HEK293T (cell line): ENCODE data around the gene RGS11.

Experiments
- CTCF ChIA-PET: fragments of 350-600 bp; formaldehyde crosslinking; extraction: SDS; loops from one replicate; lab custom pipeline; 2021; ENCODE audit warnings: antibody characterized with exemption, inconsistent platforms; lab: Yijun Ruan, JAX
- POLR2A ChIA-PET: fragments of 350-600 bp; formaldehyde crosslinking; extraction: SDS; loops from one replicate; lab custom pipeline; 2020; ENCODE audit warnings: antibody characterized with exemption, inconsistent platforms; lab: Yijun Ruan, JAX
- DNase-seq: peaks from one replicate; pipeline ENCODE4 v3.0.0; 2012; ENCODE audit warnings: mixed read lengths; ENCODE audit errors: extremely low spot score
- ARNT ChIP-seq: fragments of 450-650 bp; IDR thresholded peaks from 2 replicates; pipeline ENCODE4 v1.6.1; 2017; ENCODE audit warnings: mild to moderate bottlenecking
- BHLHE40 ChIP-seq: fragments of 450-650 bp; IDR thresholded peaks from 2 replicates; pipeline ENCODE4 v1.6.1; 2016; ENCODE audit warnings: mild to moderate bottlenecking, moderate library complexity, borderline replicate concordance
- CTBP1 ChIP-seq: fragments of 450-650 bp; IDR thresholded peaks from 2 replicates; pipeline ENCODE4 v1.6.1; 2016; ENCODE audit warnings: borderline replicate concordance
- ELF4 ChIP-seq: fragments of 450-650 bp; IDR thresholded peaks from 2 replicates; pipeline ENCODE4 v1.6.1; 2017; ENCODE audit warnings: antibody characterized with exemption
- FOXA1 ChIP-seq: fragments of 450-650 bp; IDR thresholded peaks from 2 replicates; pipeline ENCODE4 v1.6.1; 2016; ENCODE audit warnings: mild to moderate bottlenecking
- FOXK2 ChIP-seq: fragments of 450-650 bp; IDR thresholded peaks from 2 replicates; pipeline ENCODE4 v1.6.1; 2016; ENCODE audit warnings: mild to moderate bottlenecking
- FOXM1 ChIP-seq: fragments of 450-650 bp; IDR thresholded peaks from 2 replicates; pipeline ENCODE4 v1.6.1; 2017; ENCODE audit warnings: mild to moderate bottlenecking, borderline replicate concordance
- HDGF ChIP-seq: fragments of 450-650 bp; IDR thresholded peaks from 2 replicates; pipeline ENCODE4 v1.6.1; 2017; ENCODE audit warnings: antibody characterized with exemption, borderline replicate concordance
- L3MBTL2 ChIP-seq: fragments of 450-650 bp; conservative IDR thresholded peaks from 2 replicates; pipeline ENCODE4 v1.6.1; 2016; ENCODE audit warnings: mild to moderate bottlenecking
- LEF1 ChIP-seq: fragments of 450-650 bp; IDR thresholded peaks from 2 replicates; pipeline ENCODE4 v1.6.1; 2017; ENCODE audit warnings: mild to moderate bottlenecking, borderline replicate concordance
- NFRKB ChIP-seq: fragments of 450-650 bp; IDR thresholded peaks from 2 replicates; pipeline ENCODE4 v1.6.1; 2016; ENCODE audit warnings: mild to moderate bottlenecking, moderate library complexity
- SP1 ChIP-seq: fragments of 450-650 bp; IDR thresholded peaks from 2 replicates; pipeline ENCODE4 v1.6.1; 2017
- SUZ12 ChIP-seq: fragments of 450-650 bp; IDR thresholded peaks from 2 replicates; pipeline ENCODE4 v1.6.1; 2016; ENCODE audit warnings: mild to moderate bottlenecking
- TARDBP ChIP-seq: fragments of 450-650 bp; IDR thresholded peaks from 2 replicates; pipeline ENCODE4 v1.6.1; 2016
- ZNF384 ChIP-seq: fragments of 450-650 bp; IDR thresholded peaks from 2 replicates; pipeline ENCODE4 v1.6.1; 2016
- TF ChIP-seq, protein P1 (sequence below): fragments of 450-650 bp; IDR thresholded peaks from 2 replicates; pipeline ENCODE4 v1.6.1; 2016

RGS11 gene

DNA sequence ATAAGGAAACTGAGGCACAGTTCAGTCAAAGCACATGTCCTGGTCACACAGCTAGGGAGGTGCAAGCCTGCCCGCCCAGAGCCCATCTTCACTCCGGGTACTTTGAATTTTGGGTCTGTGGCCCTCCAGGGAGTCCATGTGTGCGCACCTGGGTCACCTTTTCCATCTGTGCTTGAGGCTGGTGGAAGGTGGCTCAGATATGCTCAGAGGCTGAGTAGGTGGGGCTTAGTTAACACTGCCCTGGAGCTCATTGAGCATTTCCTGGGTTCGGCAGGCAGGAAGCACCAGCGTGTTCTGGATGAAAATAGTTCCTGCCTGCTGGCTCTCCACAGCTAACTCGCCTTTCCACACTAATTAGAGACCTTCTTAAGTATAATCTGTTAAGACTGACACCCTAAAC lies 21.9 kb downstream of the RGS11 start:
- no peak for TF ChIP-seq NFRKB
- TF ChIP-seq SP1, result no peak
- no peak for TF ChIP-seq ELF4
- TF ChIP-seq FOXM1, result no peak
- TF ChIP-seq, protein P1, sequence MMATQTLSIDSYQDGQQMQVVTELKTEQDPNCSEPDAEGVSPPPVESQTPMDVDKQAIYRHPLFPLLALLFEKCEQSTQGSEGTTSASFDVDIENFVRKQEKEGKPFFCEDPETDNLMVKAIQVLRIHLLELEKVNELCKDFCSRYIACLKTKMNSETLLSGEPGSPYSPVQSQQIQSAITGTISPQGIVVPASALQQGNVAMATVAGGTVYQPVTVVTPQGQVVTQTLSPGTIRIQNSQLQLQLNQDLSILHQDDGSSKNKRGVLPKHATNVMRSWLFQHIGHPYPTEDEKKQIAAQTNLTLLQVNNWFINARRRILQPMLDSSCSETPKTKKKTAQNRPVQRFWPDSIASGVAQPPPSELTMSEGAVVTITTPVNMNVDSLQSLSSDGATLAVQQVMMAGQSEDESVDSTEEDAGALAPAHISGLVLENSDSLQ, result no peak
- TF ChIP-seq TARDBP, result no peak
- no peak for TF ChIP-seq SUZ12
- no peak for TF ChIP-seq BHLHE40
- TF ChIP-seq LEF1, result no peak
- no peak for TF ChIP-seq FOXA1
- TF ChIP-seq CTBP1, result no peak
- TF ChIP-seq ZNF384, result no peak
- no peak for TF ChIP-seq ARNT
- TF ChIP-seq HDGF, result no peak
- TF ChIP-seq FOXK2, result no peak
- no peak for TF ChIP-seq L3MBTL2
- no peak for DNase-seq
- ChIA-PET POLR2A (interaction anchor here (2.4 kb wide), 1 partner anchor 19 kb away, joined by 6 read pairs; the partner anchor contains the start of gene FAM234A), CTCF (no interaction called here)

DNA sequence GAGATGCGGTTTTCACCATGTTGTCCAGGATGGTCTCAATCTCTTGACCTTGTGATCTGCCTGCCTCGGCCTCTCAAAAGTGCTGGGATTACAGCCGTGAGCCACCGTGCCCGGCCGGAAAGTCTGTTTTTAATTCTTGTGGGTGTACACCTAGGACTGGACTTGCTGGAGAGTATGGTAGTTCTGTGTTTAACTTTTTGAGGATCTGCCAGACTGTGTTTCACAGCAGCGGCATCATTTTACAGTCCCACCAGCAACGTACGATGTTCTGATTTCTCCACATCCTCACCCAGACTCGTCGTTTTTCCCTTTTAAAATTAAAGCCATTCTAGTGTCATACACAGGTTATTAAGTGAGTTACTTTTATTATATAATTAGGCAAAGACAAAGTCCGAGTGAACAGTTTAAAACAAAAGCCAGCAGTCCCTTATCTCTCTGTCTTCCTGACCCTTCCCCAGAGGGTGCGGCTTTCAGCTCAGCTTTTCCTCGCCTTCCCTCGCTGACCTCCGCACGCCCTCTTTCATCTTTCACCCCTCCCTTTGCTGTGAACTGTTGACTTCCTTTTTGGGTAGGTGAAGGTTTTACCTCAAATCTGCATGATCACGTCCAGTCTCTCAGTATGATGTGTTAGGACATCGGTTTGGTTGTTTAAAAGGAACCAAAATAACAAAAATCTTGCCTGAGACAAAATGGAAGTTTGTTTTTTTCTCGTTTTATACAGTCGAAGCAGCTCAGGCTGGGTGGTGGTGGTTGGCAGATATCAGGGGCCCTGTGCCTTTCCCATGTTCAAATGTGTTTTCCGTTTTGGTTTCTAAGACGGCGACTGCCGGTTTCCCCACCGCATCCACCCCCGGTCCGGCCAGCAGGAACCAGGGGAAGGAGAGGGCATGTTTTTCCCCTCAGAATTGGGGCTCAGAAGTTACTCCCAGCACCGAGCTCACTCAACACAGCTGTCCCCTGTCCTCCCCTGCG lies 23.1 kb downstream of the RGS11 start:
- no peak for TF ChIP-seq BHLHE40
- TF ChIP-seq TARDBP, result no peak
- no peak for TF ChIP-seq FOXK2
- TF ChIP-seq ELF4, result no peak
- no peak for TF ChIP-seq CTBP1
- no peak for TF ChIP-seq LEF1
- TF ChIP-seq, protein P1, result no peak
- no peak for TF ChIP-seq ARNT
- TF ChIP-seq SP1, result no peak
- TF ChIP-seq NFRKB, result no peak
- TF ChIP-seq ZNF384, result no peak
- no peak for TF ChIP-seq HDGF
- no peak for TF ChIP-seq FOXM1
- TF ChIP-seq L3MBTL2, result no peak
- TF ChIP-seq SUZ12, result no peak
- no peak for TF ChIP-seq FOXA1
- POLR2A ChIA-PET, result interaction anchor here (2.4 kb wide), 1 partner anchor 18 kb away, joined by 6 read pairs; the partner anchor contains the start of gene FAM234A
- no peak for DNase-seq
- CTCF ChIA-PET, result no interaction called here

DNA sequence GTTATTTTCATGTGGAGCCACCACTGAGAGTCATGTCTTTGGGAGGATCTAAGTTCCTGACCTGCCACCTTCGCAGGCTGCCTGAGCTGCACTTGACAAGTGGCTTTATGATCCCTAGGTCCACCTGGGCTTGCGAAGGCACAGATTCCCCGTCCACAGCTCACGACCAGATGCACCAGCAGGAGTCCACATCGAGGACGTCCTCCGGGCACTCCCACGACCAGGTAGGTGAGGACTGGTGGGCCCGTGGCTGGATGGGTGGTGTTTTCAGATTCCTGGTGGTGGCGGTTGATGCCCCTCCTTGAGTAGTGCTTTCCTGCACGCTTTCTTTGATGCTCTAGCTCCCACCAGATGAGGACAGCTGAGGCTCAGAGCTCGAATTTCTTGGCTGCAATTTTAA lies 26.3 kb downstream of the RGS11 start:
- DNase-seq, result no peak
- TF ChIP-seq, protein P1, result no peak
- TF ChIP-seq NFRKB (no peak), ELF4 (no peak), HDGF (no peak), FOXM1 (no peak), FOXK2 (no peak), FOXA1 (no peak), CTBP1 (no peak), ARNT (no peak), SUZ12 (no peak), TARDBP (no peak)
- POLR2A ChIA-PET, result no interaction called here
- CTCF ChIA-PET, result no interaction called here

DNA sequence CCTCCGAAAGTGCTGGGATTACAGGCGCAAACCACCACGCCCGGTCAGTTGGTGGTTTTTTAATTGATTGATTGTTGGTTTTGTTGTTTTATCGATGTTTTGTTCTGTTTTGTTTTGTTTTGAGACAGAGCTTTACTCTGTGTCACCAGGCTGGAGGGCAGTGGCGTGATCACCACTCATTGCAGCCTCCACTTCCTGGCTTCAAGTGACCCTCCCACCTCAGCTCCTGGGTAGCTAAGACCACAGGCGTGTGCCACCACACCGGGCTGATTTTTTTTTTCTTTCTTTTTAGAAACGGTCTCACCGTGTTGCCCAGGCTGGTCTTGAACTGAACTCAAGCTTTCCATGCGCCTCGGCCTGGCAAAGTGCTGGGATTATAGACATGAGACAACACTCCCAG lies 28.7 kb downstream of the RGS11 start:
- ChIA-PET POLR2A (no interaction called here), CTCF (no interaction called here)
- TF ChIP-seq SUZ12 (no peak), LEF1 (no peak), FOXM1 (no peak), FOXA1 (no peak), NFRKB (no peak), ZNF384 (no peak), FOXK2 (no peak), ARNT (no peak), SP1 (no peak), CTBP1 (no peak)
- DNase-seq, result no peak

DNA sequence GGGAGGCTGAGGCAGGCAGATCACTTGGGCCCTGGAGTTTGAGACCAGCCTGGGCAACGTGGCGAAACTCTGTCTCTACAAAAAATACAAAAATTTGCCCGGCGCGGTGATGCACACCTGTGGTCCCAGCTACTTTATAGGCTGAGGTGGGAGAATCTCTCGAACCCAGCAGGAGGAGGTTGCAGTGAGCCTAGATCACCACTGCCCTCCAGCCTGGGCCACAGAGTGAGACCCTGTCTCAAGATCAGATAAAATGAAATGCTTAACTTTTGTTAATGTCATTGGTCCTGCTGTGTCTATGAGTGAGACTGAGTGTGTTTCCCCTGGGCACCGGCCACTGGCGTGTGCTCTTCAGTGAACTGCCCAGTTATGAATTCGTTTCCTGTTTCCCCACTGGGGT lies 30.6 kb downstream of the RGS11 start:
- no peak for DNase-seq
- ChIA-PET POLR2A (interaction anchor here (0.7 kb wide), 1 partner anchor 10 kb away, joined by 4 read pairs; the partner anchor contains the start of gene FAM234A), CTCF (no interaction called here)
- no peak for TF ChIP-seq TARDBP
- no peak for TF ChIP-seq SUZ12
- TF ChIP-seq, protein P1, result no peak
- no peak for TF ChIP-seq FOXA1
- TF ChIP-seq BHLHE40, result no peak
- no peak for TF ChIP-seq ARNT
- TF ChIP-seq FOXM1, result no peak
- TF ChIP-seq FOXK2, result no peak
- TF ChIP-seq HDGF, result no peak
- TF ChIP-seq ZNF384, result no peak
- TF ChIP-seq SP1, result no peak
- TF ChIP-seq CTBP1, result no peak
- no peak for TF ChIP-seq L3MBTL2
- no peak for TF ChIP-seq ELF4
- no peak for TF ChIP-seq NFRKB
- no peak for TF ChIP-seq LEF1
